HCT116 (cell line): Measurements from ENCODE around the gene MYOG. TPM values are rescaled to one million over a fixed set of nuclear protein-coding genes. Genes with fewer than 3 reads are reported as not detected.

Experiments
- ATAC-seq: fragments of 200-7000 bp; cut with Tn5 transposase; 2 replicates; pipeline ENCODE4 v1.9.1; 2020; ENCODE audit warnings: mild to moderate bottlenecking, moderate library complexity
- BruUV-seq: library from RNA; stranded (reverse); fragments of 400-500 nt; replicated peaks from 2 replicates; lab custom pipeline; 2021; lab: Mats Ljungman, UMichigan
- CTCF ChIA-PET: fragments of 300-600 bp; sonication (Branson Sonifier 250); formaldehyde crosslinking; loops from one replicate; lab custom pipeline; 2021; ENCODE audit warnings: antibody characterized with exemption; lab: Charles Lee
- POLR2A ChIA-PET: fragments of 300-600, 350-600 bp; sonication (Branson Sonifier 250); formaldehyde crosslinking; loops from one replicate; lab custom pipeline; 2021; ENCODE audit warnings: antibody characterized with exemption; lab: Charles Lee
- RAD21 ChIA-PET, 2 experiments: fragments of 300-600 bp; sonication (Branson Sonifier 250); formaldehyde crosslinking; loops; one replicate each; lab custom pipeline; 2023; ENCODE audit warnings: low total read pairs in 2 of 2; ENCODE audit not compliant: uncharacterized antibody in 2 of 2, unreplicated experiment in 2 of 2, low non-redundant PET in 1 of 2; lab: Charles Lee
- DNase-seq: peaks from one replicate; pipeline ENCODE4 v3.0.0-alpha.2; 2010; ENCODE audit warnings: low read depth, low spot score
- H2AFZ ChIP-seq: fragments of 200-600 bp; shearing (Covaris generic), sonication (generic); 2 replicates; pipeline ENCODE4 v1.6.1; 2017; ENCODE audit warnings: low read depth, mixed run types, mixed read lengths, antibody characterized with exemption, low read length; ENCODE audit not compliant: poor library complexity, severe bottlenecking
- H3K27ac ChIP-seq: 2 replicates; pipeline ENCODE4 v1.5.1; 2012; ENCODE audit warnings: low read depth, low read length
- H3K27me3 ChIP-seq: fragments of 200-600 bp; sonication (generic); 2 replicates; pipeline ENCODE4 v1.6.1; 2016; ENCODE audit warnings: mixed run types, low read length, mixed read lengths; ENCODE audit not compliant: insufficient read depth
- H3K36me3 ChIP-seq, 2 experiments: fragments of 200-500 bp in 1 of 2; fragments of 200-600 bp in 1 of 2; sonication (Bioruptor generic) in 1 of 2; sonication (generic) in 1 of 2; 2 replicates each; pipeline versions ENCODE4 v1.5.1 to v1.6.1; 2014 to 2016; ENCODE audit warnings: low read length in 2 of 2, inconsistent platforms in 1 of 2, mixed read lengths in 1 of 2, mixed run types in 1 of 2; ENCODE audit not compliant: insufficient read depth in 2 of 2, control insufficient read depth in 1 of 2
- H3K4me1 ChIP-seq, 2 experiments: fragments of 200-600 bp in 1 of 2; sonication (generic) in 1 of 2; 2 replicates each; pipeline versions ENCODE4 v1.5.1 to v1.6.1; 2012 to 2017; ENCODE audit warnings: low read length in 2 of 2, inconsistent platforms in 1 of 2, mild to moderate bottlenecking in 1 of 2, mixed read lengths in 1 of 2, mixed run types in 1 of 2, moderate library complexity in 1 of 2; ENCODE audit not compliant: insufficient read depth in 2 of 2, control insufficient read depth in 1 of 2
- H3K4me2 ChIP-seq: fragments of 200-600 bp; sonication (generic); 2 replicates; pipeline ENCODE4 v1.6.1; 2017; ENCODE audit warnings: mixed run types, low read length, mixed read lengths
- H3K4me3 ChIP-seq, 2 experiments: fragments of 200-600 bp in 1 of 2; sonication (generic) in 1 of 2; replicated peaks in 1 of 2; 2 replicates each; pipeline ENCODE4 v1.5.1; 2011 to 2016; ENCODE audit warnings: low read length in 2 of 2, control low read depth in 1 of 2, low read depth in 1 of 2, mild to moderate bottlenecking in 1 of 2, mixed read lengths in 1 of 2, mixed run types in 1 of 2
- H3K79me2 ChIP-seq: fragments of 200-600 bp; sonication (generic); 2 replicates; pipeline ENCODE4 v1.6.1; 2017; ENCODE audit warnings: mild to moderate bottlenecking, mixed run types, low read length, moderate library complexity, mixed read lengths; ENCODE audit not compliant: insufficient read depth
- H3K9ac ChIP-seq: fragments of 200-600 bp; sonication (generic); 2 replicates; pipeline ENCODE4 v1.6.1; 2016; ENCODE audit warnings: low read length, mixed read lengths
- H3K9me2 ChIP-seq: fragments of 200-600 bp; sonication (generic), shearing (Covaris generic); 2 replicates; pipeline ENCODE4 v1.6.1; 2017; ENCODE audit warnings: mixed run types, mild to moderate bottlenecking, moderate library complexity; ENCODE audit not compliant: insufficient read depth
- H3K9me3 ChIP-seq, 2 experiments: fragments of 200-500 bp in 1 of 2; fragments of 200-600 bp in 1 of 2; sonication (Bioruptor generic) in 1 of 2; sonication (generic) in 1 of 2; 2 replicates each; pipeline ENCODE4 v1.6.1; 2014 to 2017; ENCODE audit warnings: low read length in 2 of 2, mixed read lengths in 2 of 2, inconsistent platforms in 1 of 2, low read depth in 1 of 2, mild to moderate bottlenecking in 1 of 2, mixed run types in 1 of 2, moderate library complexity in 1 of 2; ENCODE audit not compliant: control insufficient read depth in 1 of 2, insufficient read depth in 1 of 2
- H4K20me1 ChIP-seq: fragments of 200-600 bp; sonication (generic), shearing (Covaris generic); 2 replicates; pipeline ENCODE4 v1.6.1; 2017; ENCODE audit warnings: mixed run types, mild to moderate bottlenecking, moderate library complexity; ENCODE audit not compliant: insufficient read depth
- CEBPB ChIP-seq: IDR thresholded peaks from 2 replicates; pipeline ENCODE4 v1.6.1; 2012; ENCODE audit warnings: low read depth
- CTCF ChIP-seq, 3 experiments: fragments of 200-600 bp in 1 of 3; sonication (generic) in 1 of 3; IDR thresholded peaks in 2 of 3; conservative IDR thresholded peaks in 1 of 3; 2 replicates each; pipeline ENCODE4 v1.5.1; 2012 to 2017; ENCODE audit warnings: low read depth in 2 of 3, low read length in 2 of 3, antibody characterized with exemption in 1 of 3, borderline replicate concordance in 1 of 3, control low read depth in 1 of 3, mild to moderate bottlenecking in 1 of 3, mixed read lengths in 1 of 3, mixed run types in 1 of 3, moderate library complexity in 1 of 3; ENCODE audit not compliant: insufficient read depth in 1 of 3
- ELF1 ChIP-seq: IDR thresholded peaks from 2 replicates; pipeline ENCODE4 v1.6.1; 2012; ENCODE audit warnings: low read depth, borderline replicate concordance
- MAX ChIP-seq: IDR thresholded peaks from 2 replicates; pipeline ENCODE4 v1.6.1; 2012
- POLR2AphosphoS5 ChIP-seq: IDR thresholded peaks from 2 replicates; pipeline ENCODE4 v1.6.1; 2011; ENCODE audit warnings: mild to moderate bottlenecking, low read depth, low read length, moderate library complexity
- SRF ChIP-seq: IDR thresholded peaks from 2 replicates; pipeline ENCODE4 v1.6.1; 2012; ENCODE audit warnings: low read depth
- ZFX ChIP-seq: fragments of 450-650 bp; IDR thresholded peaks from 2 replicates; pipeline ENCODE4 v1.6.1; 2017
- intact Hi-C: fragments of 100-400 bp; cut with micrococcal nuclease; formaldehyde crosslinking; loops from 2 replicates; pipeline ENCODE4 v1.10.0; 2022
- total RNA-seq: library from RNA; stranded (reverse); gene quantifications from one replicate; pipeline ENCODE4 v1.2.1, GENCODE V29; 2021; ENCODE audit not compliant: unreplicated experiment

The MYOG gene
- total RNA-seq, 1 experiment from 2014 or later = not detected

- no peaks in the 10 kb centered on the region for H4K20me1 ChIP-seq
- ATAC-seq (no peak), DNase-seq (no peak)
- peaks cover 0 to 10% of the 10 kb centered on the region in 2 experiments; a peak in 1 of 4 replicates for H3K4me1 ChIP-seq
- no peaks in the 10 kb centered on the region for H3K9me2 ChIP-seq
- no peak for TF ChIP-seq ZFX
- TF ChIP-seq ELF1 = no peak
- TF ChIP-seq POLR2AphosphoS5 = no peak
- TF ChIP-seq CEBPB = no peak
- no peak for TF ChIP-seq CTCF (IDR thresholded peaks at IDR 0.05 in 2 of 3, conservative IDR thresholded peaks at IDR 0.05 in 1 of 3; ENCODE audit: borderline replicate concordance in 1 of 3, insufficient read depth in 1 of 3, low read depth in 2 of 3, low read length in 2 of 3)
- no peak for TF ChIP-seq MAX
- no peak overlapping the region for H3K27ac ChIP-seq
- no peak overlapping the region for H2AFZ ChIP-seq
- H3K9me3 ChIP-seq = no peaks in the 10 kb centered on the region
- no peak overlapping the region for H3K4me3 ChIP-seq
- intact Hi-C loops = no loop called here
- ChIA-PET CTCF (interaction anchor here (2.9 to 3.4 kb wide), 3 partner anchors 12 to 152 kb away, joined by 42 to 58 read pairs (median 58); partner anchors contain the start of gene ADORA1), POLR2A (no interaction called here), RAD21 (no interaction called here)
- H3K9ac ChIP-seq = no peak overlapping the region
- H3K36me3 ChIP-seq = no peaks in the 10 kb centered on the region
- no TSS peak for BruUV-seq
- H3K79me2 ChIP-seq = no peaks in the 10 kb centered on the region
- H3K27me3 ChIP-seq = peaks cover 34% of the 10 kb centered on the region; the same call in 1 of the 2 replicates
- H3K4me2 ChIP-seq = no peak overlapping the region
Measured at GRCh38 chr1:203116091-203116820, 30.4 kb upstream of the MYOG start.

DNA sequence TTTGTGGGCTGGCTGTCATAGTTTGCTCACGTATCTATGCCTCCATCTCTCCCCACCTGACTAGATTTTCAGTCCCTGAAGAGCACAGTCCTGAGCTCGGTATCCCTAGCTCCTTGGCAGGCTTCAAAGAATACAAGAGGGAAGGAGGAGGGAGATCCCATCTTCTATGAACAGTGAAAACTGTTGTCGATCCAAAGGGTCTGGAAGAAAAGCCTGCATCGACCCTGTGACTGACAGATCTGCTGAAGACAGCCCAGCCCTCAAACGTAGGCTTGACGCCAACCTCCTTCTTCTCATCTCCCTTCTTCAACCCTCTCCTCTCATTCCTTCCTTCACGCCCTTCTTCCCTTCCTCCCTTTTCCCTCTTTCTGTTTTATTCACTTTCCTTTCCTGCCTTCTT, 28.4 kb upstream of the MYOG start:
- Histone ChIP-seq H3K79me2 (no peaks in the 10 kb centered on the region), H3K4me2 (no peak overlapping the region), H3K27ac (no peak overlapping the region), H3K4me1 (peaks cover 0 to 10% of the 10 kb centered on the region in 2 experiments; a peak in 1 of 4 replicates), H3K4me3 (no peak overlapping the region), H2AFZ (no peak overlapping the region), H3K36me3 (no peaks in the 10 kb centered on the region), H4K20me1 (no peaks in the 10 kb centered on the region), H3K9me3 (no peaks in the 10 kb centered on the region), H3K9me2 (no peaks in the 10 kb centered on the region), H3K9ac (no peak overlapping the region), H3K27me3 (peaks cover 55% of the 10 kb centered on the region)
- intact Hi-C loops = no loop called here
- ATAC-seq (no peak), DNase-seq (no peak)
- BruUV-seq = no TSS peak
- no peak for TF ChIP-seq SRF
- POLR2A ChIA-PET = no interaction called here
- RAD21 ChIA-PET = no interaction called here
- CTCF ChIA-PET = interaction anchor here (1.9 kb wide), 1 partner anchor 153 kb away, joined by 5 read pairs; no protein-coding TSS in a partner anchor
